Measurements from ENCODE around the gene PIGS. TPM values are rescaled to one million over a fixed set of nuclear protein-coding genes. Genes with fewer than 3 reads are reported as not detected.
"Not testable (repeated sequence)": the region's sequence is repeated elsewhere in the genome, so short reads cannot be mapped to it uniquely, and the experiment has no call there.

Gene PIGS
- polyA plus RNA-seq, 2 donors: 9.8 to 30.7 TPM

DNA sequence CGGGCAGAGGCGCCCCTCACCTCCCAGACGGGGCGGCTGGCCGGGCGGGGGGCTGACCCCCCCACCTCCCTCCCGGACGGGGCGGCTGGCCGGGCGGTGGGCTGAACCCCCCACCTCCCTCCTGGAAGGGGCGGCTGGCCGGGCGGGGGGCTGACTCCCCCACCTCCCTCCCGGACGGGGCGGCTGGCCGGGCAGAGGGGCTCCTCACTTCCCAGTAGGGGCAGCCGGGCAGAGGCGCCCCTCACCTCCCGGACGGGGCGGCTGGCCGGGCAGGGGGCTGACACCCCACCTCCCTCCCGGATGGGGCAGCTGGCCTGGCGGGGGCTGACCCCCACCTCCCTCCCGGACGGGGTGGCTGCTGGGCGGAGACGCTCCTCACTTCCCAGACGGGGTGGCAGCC lies 32.7 kb upstream of the PIGS start:
- H3K9me3 ChIP-seq (ENCODE audit: control insufficient read depth in 2 of 2, insufficient read depth in 1 of 2, low read depth in 1 of 2, low read length in 1 of 2); H3K4me3 ChIP-seq (ENCODE audit: low read depth in 1 of 2, low read length in 2 of 2); H3K36me3 ChIP-seq (ENCODE audit: control insufficient read depth in 2 of 2, insufficient read depth in 2 of 2, low read length in 1 of 2); H3K4me1 ChIP-seq (ENCODE audit: control insufficient read depth in 2 of 2, insufficient read depth in 2 of 2, low read length in 1 of 2); H3K27me3 ChIP-seq (ENCODE audit: control insufficient read depth in 1 of 2, insufficient read depth in 2 of 2, low read length in 2 of 2); H3K27ac ChIP-seq (ENCODE audit: low read depth in 2 of 2, low read length in 1 of 2): not testable (repeated sequence)
- WGBS, 2 donors: 93 to 95% methylated on average over 9 to 31 of the region's 31 CpGs

DNA sequence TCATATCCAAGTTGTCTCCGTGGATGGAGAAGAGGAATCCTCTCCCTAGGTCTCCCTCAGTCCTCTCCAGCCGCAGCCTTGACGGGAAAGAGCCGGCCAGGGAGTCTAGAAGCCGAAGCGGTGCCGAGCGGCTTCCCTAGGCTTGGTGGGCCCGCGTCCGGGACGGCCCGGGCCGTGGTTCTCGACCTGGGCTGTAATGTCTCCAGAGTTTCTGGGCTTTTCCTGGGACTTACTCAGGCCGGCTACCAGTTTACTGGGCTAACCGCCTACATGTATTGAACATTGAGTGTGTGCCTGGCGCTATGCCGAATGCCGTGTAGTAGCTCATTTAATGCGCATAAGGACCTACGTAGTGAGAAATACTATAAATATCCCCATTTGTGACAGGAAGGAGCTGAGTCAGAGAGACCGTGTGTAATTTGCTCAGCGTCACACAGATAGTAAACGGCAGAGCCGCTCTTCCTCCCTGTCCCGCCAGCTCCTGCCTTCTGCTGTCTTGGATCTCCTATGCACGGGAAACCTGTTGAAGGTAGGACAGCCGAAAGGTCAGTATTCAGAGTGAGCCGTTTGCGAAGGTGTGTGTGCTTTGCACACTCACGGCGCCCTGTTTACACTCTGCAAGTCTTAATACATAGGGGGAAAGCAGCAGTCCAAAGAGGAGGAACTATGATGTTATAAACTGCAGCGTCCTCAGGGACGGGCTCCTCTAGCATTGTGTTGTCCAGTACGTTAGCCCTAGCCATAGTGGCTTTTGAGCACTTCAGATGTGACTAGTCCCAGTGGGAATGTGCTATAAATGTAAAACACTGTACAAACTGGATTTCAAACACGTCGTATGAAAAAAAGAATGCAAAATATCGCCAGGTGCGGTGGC lies 28.2 kb upstream of the PIGS start:
- Histone ChIP-seq H3K4me3 (ENCODE audit: low read depth in 1 of 2, low read length in 2 of 2) (peak overlapping the region; percentile 68 to 71), H3K27ac (ENCODE audit: low read depth in 2 of 2, low read length in 1 of 2) (peak overlapping the region; percentile 98 to 99), H3K4me1 (ENCODE audit: control insufficient read depth in 2 of 2, insufficient read depth in 2 of 2, low read length in 1 of 2) (peaks cover 0 to 5% of the 10 kb centered on the region in 2 donors), H3K27me3 (ENCODE audit: control insufficient read depth in 1 of 2, insufficient read depth in 2 of 2, low read length in 2 of 2) (no peaks in the 10 kb centered on the region), H3K36me3 (ENCODE audit: control insufficient read depth in 2 of 2, insufficient read depth in 2 of 2, low read length in 1 of 2) (no peaks in the 10 kb centered on the region), H3K9me3 (ENCODE audit: control insufficient read depth in 2 of 2, insufficient read depth in 1 of 2, low read depth in 1 of 2, low read length in 1 of 2) (no peaks in the 10 kb centered on the region)
- WGBS, 2 donors: 7 to 8% methylated on average over 40 of the region's 40 CpGs

DNA sequence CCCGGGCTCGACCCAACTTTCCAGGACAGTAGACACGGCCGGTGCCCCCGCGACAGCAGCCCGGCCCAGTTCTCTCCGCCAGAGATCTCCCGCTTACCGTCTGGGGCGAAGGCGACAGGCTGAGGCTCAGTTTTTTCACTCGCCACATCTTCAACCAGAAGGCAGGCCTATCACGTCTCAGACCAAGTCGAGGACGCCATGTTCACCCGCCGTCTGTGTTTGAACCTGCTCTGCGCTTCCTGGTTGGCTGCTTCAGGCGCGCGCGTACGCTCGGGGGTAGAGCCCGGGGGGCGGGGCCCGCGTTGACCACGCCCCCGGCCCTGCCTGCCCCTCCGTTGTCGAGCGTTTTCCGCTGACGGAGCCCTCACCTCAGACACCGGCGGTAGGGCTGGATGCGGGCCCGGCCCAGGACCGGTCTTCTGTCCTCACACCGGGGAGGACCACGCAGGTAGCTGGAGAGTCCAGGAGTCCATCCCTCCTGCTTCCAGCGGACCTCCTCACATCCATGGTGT lies 27.5 kb upstream of the PIGS start, which contains the start of gene SPAG5:
Gene SPAG5 (minus strand): TSS at position 227 of the 512 bp plus-strand sequence. CDS start 79 bp downstream, at position 148.
- Histone ChIP-seq H3K4me1 (ENCODE audit: control insufficient read depth in 2 of 2, insufficient read depth in 2 of 2, low read length in 1 of 2) (peaks cover 0 to 5% of the 10 kb centered on the region in 2 donors), H3K4me3 (ENCODE audit: low read depth in 1 of 2, low read length in 2 of 2) (peak within 1 kb of the TSS; percentile 68 to 71), H3K36me3 (ENCODE audit: control insufficient read depth in 2 of 2, insufficient read depth in 2 of 2, low read length in 1 of 2) (no peaks in the 10 kb centered on the region), H3K27ac (ENCODE audit: low read depth in 2 of 2, low read length in 1 of 2) (peak within 1 kb of the TSS; percentile 98 to 99), H3K9me3 (ENCODE audit: control insufficient read depth in 2 of 2, insufficient read depth in 1 of 2, low read depth in 1 of 2, low read length in 1 of 2) (no peaks in the 10 kb centered on the region), H3K27me3 (ENCODE audit: control insufficient read depth in 1 of 2, insufficient read depth in 2 of 2, low read length in 2 of 2) (no peaks in the 10 kb centered on the region)
- 0 to 1% methylated on average over 42 to 44 of the region's 44 CpGs for WGBS, 2 donors

DNA sequence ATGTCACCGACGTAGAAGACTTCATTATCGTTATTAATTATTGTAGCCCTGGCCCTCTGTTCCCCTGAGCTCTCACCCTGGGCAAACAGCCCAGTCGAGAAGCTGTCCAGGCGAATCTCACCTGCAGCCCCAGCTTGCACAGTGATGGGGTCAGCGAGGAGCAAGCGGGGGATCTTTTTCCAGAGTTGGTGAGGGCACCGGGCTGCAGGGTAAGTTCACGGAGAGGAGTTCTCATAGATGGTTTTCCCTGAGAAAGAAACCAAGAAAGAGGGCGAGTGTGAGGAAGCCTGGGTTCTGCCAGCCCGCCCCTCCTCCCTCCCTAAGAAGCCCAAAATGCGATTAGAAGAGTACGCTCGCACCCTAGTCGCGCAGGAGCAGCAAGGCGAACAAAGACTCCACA lies 27.1 kb upstream of the PIGS start:
- Histone ChIP-seq H3K27ac (ENCODE audit: low read depth in 2 of 2, low read length in 1 of 2) (no peak overlapping the region), H3K27me3 (ENCODE audit: control insufficient read depth in 1 of 2, insufficient read depth in 2 of 2, low read length in 2 of 2) (no peaks in the 10 kb centered on the region), H3K4me1 (ENCODE audit: control insufficient read depth in 2 of 2, insufficient read depth in 2 of 2, low read length in 1 of 2) (peaks cover 0 to 5% of the 10 kb centered on the region in 2 donors), H3K9me3 (ENCODE audit: control insufficient read depth in 2 of 2, insufficient read depth in 1 of 2, low read depth in 1 of 2, low read length in 1 of 2) (no peaks in the 10 kb centered on the region), H3K36me3 (ENCODE audit: control insufficient read depth in 2 of 2, insufficient read depth in 2 of 2, low read length in 1 of 2) (no peaks in the 10 kb centered on the region), H3K4me3 (ENCODE audit: low read depth in 1 of 2, low read length in 2 of 2) (peak overlapping the region; percentile 68 to 71)
- 2 to 4% methylated on average over 17 of the region's 17 CpGs for WGBS, 2 donors

DNA sequence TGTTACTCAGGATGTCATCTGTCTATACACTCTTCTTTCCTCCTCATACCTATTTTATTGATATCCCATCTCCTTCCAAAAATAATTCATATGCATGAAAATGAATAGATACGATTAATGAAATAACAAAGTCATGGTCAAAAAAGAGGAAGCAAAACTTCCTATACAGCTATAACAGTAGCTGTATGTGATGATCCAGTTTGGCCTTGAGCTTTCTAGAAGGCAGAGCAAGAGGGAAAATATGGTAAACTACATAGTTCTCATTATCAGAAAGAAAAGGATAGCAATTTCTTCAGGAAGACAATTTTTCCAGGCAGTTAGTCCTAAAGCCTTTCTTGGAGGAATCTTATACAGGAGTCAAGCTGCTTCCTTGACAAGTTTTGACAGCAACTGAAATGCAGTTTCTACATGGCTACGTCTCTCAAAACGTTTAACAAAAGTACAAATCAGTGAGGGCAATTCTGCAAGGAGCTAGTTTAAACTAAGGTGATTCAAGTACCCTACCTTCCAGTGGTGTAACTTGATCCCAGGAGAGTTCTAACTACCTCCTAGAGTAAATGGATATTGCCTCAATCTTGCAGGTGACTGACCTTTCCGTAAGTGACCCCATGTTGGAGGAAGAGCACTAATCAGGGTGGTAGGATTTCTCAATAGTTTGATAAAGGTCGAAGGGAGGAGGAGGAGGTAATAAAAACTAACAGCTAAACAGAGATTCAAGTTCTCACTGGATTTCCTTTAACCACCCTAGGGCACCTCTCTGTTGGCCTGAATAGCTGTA lies 26.5 kb upstream of the PIGS start:
- Histone ChIP-seq H3K27ac (ENCODE audit: low read depth in 2 of 2, low read length in 1 of 2) (no peak overlapping the region), H3K4me3 (ENCODE audit: low read depth in 1 of 2, low read length in 2 of 2) (peak overlapping the region; percentile 68 to 71)

DNA sequence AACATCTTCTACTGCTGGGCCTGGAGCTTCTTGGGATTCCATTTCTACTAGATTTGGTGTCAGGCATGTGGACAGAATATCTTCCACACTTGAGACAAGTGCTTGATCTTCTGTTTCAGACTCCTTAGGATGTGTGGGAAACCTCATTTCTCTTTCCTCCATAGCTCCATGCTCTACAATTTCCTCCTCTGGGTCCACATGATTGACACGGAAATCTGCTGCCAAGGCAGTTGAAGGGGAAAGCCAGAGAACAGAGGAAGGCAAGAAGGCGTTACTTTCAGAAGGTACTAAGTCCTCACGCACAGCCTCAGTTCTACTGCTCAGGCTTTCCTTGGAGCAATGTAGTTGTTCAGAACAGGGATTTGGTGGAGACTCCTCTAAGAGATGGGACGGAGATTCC lies 20.9 kb upstream of the PIGS start:
- Histone ChIP-seq H3K4me3 (ENCODE audit: low read depth in 1 of 2, low read length in 2 of 2) (no peak overlapping the region), H3K36me3 (ENCODE audit: control insufficient read depth in 2 of 2, insufficient read depth in 2 of 2, low read length in 1 of 2) (peaks cover 4 to 8% of the 10 kb centered on the region in 2 donors), H3K4me1 (ENCODE audit: control insufficient read depth in 2 of 2, insufficient read depth in 2 of 2, low read length in 1 of 2) (no peaks in the 10 kb centered on the region), H3K27me3 (ENCODE audit: control insufficient read depth in 1 of 2, insufficient read depth in 2 of 2, low read length in 2 of 2) (no peaks in the 10 kb centered on the region), H3K27ac (ENCODE audit: low read depth in 2 of 2, low read length in 1 of 2) (no peak overlapping the region), H3K9me3 (ENCODE audit: control insufficient read depth in 2 of 2, insufficient read depth in 1 of 2, low read depth in 1 of 2, low read length in 1 of 2) (no peaks in the 10 kb centered on the region)
- 90 to 91% methylated on average over 4 of the region's 4 CpGs for WGBS, 2 donors

More for the DNA sequence above, 26.5 kb upstream of the PIGS start:
- H3K9me3 ChIP-seq (ENCODE audit: control insufficient read depth in 2 of 2, insufficient read depth in 1 of 2, low read depth in 1 of 2, low read length in 1 of 2): no peaks in the 10 kb centered on the region
- no peaks in the 10 kb centered on the region for H3K27me3 ChIP-seq (ENCODE audit: control insufficient read depth in 1 of 2, insufficient read depth in 2 of 2, low read length in 2 of 2)
- peaks cover 0 to 5% of the 10 kb centered on the region in 2 donors for H3K4me1 ChIP-seq (ENCODE audit: control insufficient read depth in 2 of 2, insufficient read depth in 2 of 2, low read length in 1 of 2)
- 35 to 36% methylated on average over 5 of the region's 5 CpGs for WGBS, 2 donors
- H3K36me3 ChIP-seq (ENCODE audit: control insufficient read depth in 2 of 2, insufficient read depth in 2 of 2, low read length in 1 of 2): no peaks in the 10 kb centered on the region

DNA sequence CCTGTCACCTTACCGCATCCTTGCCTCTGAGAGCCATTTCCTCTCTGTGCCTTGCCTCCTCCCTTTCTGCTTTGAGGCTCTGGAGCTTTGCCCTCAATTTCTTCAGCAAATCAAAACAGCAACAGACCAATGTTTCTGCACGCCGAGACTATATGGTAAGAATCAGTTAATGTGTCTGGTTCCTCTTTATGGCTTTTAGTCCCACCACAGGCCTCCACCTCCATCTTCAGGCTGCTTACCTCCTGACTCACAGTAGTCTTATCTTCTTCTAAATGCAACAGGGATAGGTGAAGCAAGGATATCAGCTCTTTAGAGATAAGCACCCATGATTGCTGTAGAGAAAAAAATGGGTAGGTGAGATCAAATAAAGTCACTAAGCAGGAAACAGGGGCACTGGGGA lies 14.5 kb upstream of the PIGS start:
- H3K4me1 ChIP-seq (ENCODE audit: control insufficient read depth in 2 of 2, insufficient read depth in 2 of 2, low read length in 1 of 2): no peaks in the 10 kb centered on the region
- no peak overlapping the region for H3K27ac ChIP-seq (ENCODE audit: low read depth in 2 of 2, low read length in 1 of 2)
- WGBS, 2 donors: 98% methylated on average over 3 of the region's 3 CpGs
- no peak overlapping the region for H3K4me3 ChIP-seq (ENCODE audit: low read depth in 1 of 2, low read length in 2 of 2)
- H3K36me3 ChIP-seq (ENCODE audit: control insufficient read depth in 2 of 2, insufficient read depth in 2 of 2, low read length in 1 of 2): peaks cover 7 to 9% of the 10 kb centered on the region in 2 donors
- no peaks in the 10 kb centered on the region for H3K9me3 ChIP-seq (ENCODE audit: control insufficient read depth in 2 of 2, insufficient read depth in 1 of 2, low read depth in 1 of 2, low read length in 1 of 2)
- no peaks in the 10 kb centered on the region for H3K27me3 ChIP-seq (ENCODE audit: control insufficient read depth in 1 of 2, insufficient read depth in 2 of 2, low read length in 2 of 2)

DNA sequence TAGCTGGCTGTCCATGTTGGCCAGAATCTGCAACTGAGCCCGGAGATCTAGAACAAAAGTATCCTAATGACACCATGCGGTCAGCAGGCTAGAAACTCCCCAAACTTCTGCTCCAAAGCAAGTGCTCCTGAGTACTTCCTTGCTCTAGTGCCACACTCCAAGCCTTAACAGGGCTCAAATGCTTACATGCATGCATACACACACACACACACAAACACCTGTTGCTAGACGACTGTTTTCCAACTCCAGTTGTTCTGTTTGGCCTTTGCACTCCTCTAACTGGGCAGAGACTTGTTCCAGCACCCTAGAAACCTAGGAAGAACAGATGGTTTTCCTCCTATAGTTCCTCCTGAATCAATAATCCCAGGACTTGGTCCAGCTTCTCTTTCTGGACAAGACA lies 13.1 kb upstream of the PIGS start:
- H3K4me1 ChIP-seq (ENCODE audit: control insufficient read depth in 2 of 2, insufficient read depth in 2 of 2, low read length in 1 of 2): no peaks in the 10 kb centered on the region
- no peak overlapping the region for H3K4me3 ChIP-seq (ENCODE audit: low read depth in 1 of 2, low read length in 2 of 2)
- peaks cover 7 to 11% of the 10 kb centered on the region in 2 donors for H3K36me3 ChIP-seq (ENCODE audit: control insufficient read depth in 2 of 2, insufficient read depth in 2 of 2, low read length in 1 of 2)
- H3K27me3 ChIP-seq (ENCODE audit: control insufficient read depth in 1 of 2, insufficient read depth in 2 of 2, low read length in 2 of 2): no peaks in the 10 kb centered on the region
- 80 to 93% methylated on average over 3 of the region's 3 CpGs for WGBS, 2 donors
- H3K9me3 ChIP-seq (ENCODE audit: control insufficient read depth in 2 of 2, insufficient read depth in 1 of 2, low read depth in 1 of 2, low read length in 1 of 2): no peaks in the 10 kb centered on the region
- H3K27ac ChIP-seq (ENCODE audit: low read depth in 2 of 2, low read length in 1 of 2): no peak overlapping the region

DNA sequence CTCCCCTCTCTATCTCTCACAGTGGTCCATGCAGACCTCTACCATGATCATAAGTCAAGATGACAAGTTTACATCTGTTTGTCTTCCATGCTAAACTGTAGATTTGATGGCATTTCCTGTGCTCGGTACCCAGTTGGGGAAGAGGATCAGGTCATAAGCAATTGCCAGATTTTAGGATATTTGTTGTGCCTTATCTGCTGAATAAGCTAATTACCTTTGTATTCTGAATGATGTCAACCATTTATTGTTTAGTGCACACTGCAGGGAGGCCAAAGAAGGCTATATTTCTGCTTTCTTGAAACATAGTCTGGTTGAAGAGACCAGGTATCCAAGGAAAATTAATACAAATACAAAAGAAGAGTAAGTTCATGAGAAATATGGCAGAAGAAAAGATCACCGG lies 11.2 kb upstream of the PIGS start:
- H3K9me3 ChIP-seq (ENCODE audit: control insufficient read depth in 2 of 2, insufficient read depth in 1 of 2, low read depth in 1 of 2, low read length in 1 of 2): no peaks in the 10 kb centered on the region
- no peak overlapping the region for H3K27ac ChIP-seq (ENCODE audit: low read depth in 2 of 2, low read length in 1 of 2)
- H3K4me1 ChIP-seq (ENCODE audit: control insufficient read depth in 2 of 2, insufficient read depth in 2 of 2, low read length in 1 of 2): no peaks in the 10 kb centered on the region
- H3K36me3 ChIP-seq (ENCODE audit: control insufficient read depth in 2 of 2, insufficient read depth in 2 of 2, low read length in 1 of 2): peaks cover 7 to 11% of the 10 kb centered on the region in 2 donors
- 96 to 97% methylated on average over 2 of the region's 2 CpGs for WGBS, 2 donors
- no peak overlapping the region for H3K4me3 ChIP-seq (ENCODE audit: low read depth in 1 of 2, low read length in 2 of 2)
- H3K27me3 ChIP-seq (ENCODE audit: control insufficient read depth in 1 of 2, insufficient read depth in 2 of 2, low read length in 2 of 2): no peaks in the 10 kb centered on the region

All from esophagus (tissue), 2 donors.